RWPE2 (cell line): Measurements from ENCODE around the gene FAM193B.

Experiments
- ATAC-seq: fragments of 200-7000 bp; cut with Tn5 transposase; 3 replicates; pipeline ENCODE4 v1.9.1; 2021; ENCODE audit warnings: low read depth
- DNase-seq: peaks from one replicate; pipeline ENCODE4 v3.0.0-alpha.2; 2020; ENCODE audit warnings: low spot score
- H3K27ac ChIP-seq: fragments of 450-650 bp; 2 replicates; pipeline ENCODE4 v1.5.1; 2017; ENCODE audit warnings: mild to moderate bottlenecking; ENCODE audit not compliant: poor library complexity, severe bottlenecking
- H3K27me3 ChIP-seq: fragments of 250-450 bp; sonication (Bioruptor Pico); 2 replicates; pipeline ENCODE4 v1.5.1; 2021; ENCODE audit warnings: mild to moderate bottlenecking, moderate library complexity; ENCODE audit not compliant: insufficient read depth, poor library complexity, severe bottlenecking
- H3K36me3 ChIP-seq: fragments of 250-450 bp; sonication (Bioruptor Pico); 2 replicates; pipeline ENCODE4 v1.5.1; 2020; ENCODE audit warnings: low read depth, mild to moderate bottlenecking, moderate library complexity
- H3K4me1 ChIP-seq: fragments of 250-450 bp; sonication (Bioruptor Pico); 2 replicates; pipeline ENCODE4 v1.5.1; 2021; ENCODE audit warnings: mild to moderate bottlenecking, moderate library complexity; ENCODE audit not compliant: insufficient read depth, poor library complexity, severe bottlenecking
- H3K4me3 ChIP-seq: fragments of 250-450 bp; sonication (Bioruptor Pico); 2 replicates; pipeline ENCODE4 v1.5.1; 2021; ENCODE audit warnings: mild to moderate bottlenecking, moderate library complexity; ENCODE audit not compliant: severe bottlenecking
- H3K9me3 ChIP-seq: fragments of 250-450 bp; sonication (Bioruptor Pico); 2 replicates; pipeline ENCODE4 v1.5.1; 2021; ENCODE audit warnings: mild to moderate bottlenecking, moderate library complexity; ENCODE audit not compliant: severe bottlenecking
- TF ChIP-seq, protein P1 (sequence below): fragments of 450-650 bp; IDR thresholded peaks from one replicate; pipeline ENCODE4 v1.5.1; 2017; ENCODE audit warnings: mild to moderate bottlenecking, moderate library complexity; ENCODE audit not compliant: poor library complexity, severe bottlenecking

The FAM193B gene

GRCh38 chr5:177516601-177517568, 37.5 kb downstream of the FAM193B start, which contains the start of gene DDX41:
DDX41 (minus strand) TSS chr5:177516961; CDS start chr5:177516945, 16 bp downstream.
- Histone ChIP-seq H3K4me1 (no peaks in the 10 kb centered on the region), H3K4me3 (peak within 1 kb of the TSS; percentile 81), H3K36me3 (peaks cover 64% of the 10 kb centered on the region), H3K27me3 (no peaks in the 10 kb centered on the region), H3K9me3 (no peaks in the 10 kb centered on the region), H3K27ac (peak within 1 kb of the TSS; percentile 46)
- ATAC-seq (peak; percentile 83), DNase-seq (peak; percentile 99)
- TF ChIP-seq, protein P1, sequence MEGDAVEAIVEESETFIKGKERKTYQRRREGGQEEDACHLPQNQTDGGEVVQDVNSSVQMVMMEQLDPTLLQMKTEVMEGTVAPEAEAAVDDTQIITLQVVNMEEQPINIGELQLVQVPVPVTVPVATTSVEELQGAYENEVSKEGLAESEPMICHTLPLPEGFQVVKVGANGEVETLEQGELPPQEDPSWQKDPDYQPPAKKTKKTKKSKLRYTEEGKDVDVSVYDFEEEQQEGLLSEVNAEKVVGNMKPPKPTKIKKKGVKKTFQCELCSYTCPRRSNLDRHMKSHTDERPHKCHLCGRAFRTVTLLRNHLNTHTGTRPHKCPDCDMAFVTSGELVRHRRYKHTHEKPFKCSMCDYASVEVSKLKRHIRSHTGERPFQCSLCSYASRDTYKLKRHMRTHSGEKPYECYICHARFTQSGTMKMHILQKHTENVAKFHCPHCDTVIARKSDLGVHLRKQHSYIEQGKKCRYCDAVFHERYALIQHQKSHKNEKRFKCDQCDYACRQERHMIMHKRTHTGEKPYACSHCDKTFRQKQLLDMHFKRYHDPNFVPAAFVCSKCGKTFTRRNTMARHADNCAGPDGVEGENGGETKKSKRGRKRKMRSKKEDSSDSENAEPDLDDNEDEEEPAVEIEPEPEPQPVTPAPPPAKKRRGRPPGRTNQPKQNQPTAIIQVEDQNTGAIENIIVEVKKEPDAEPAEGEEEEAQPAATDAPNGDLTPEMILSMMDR, result no peak

- Histone ChIP-seq H3K4me3 (peak overlapping the region; percentile 81), H3K9me3 (no peaks in the 10 kb centered on the region), H3K36me3 (peaks cover 69% of the 10 kb centered on the region), H3K27ac (peak overlapping the region; percentile 46), H3K27me3 (no peaks in the 10 kb centered on the region), H3K4me1 (no peaks in the 10 kb centered on the region)
- ATAC-seq (no peak), DNase-seq (no peak)
- TF ChIP-seq, protein P1, result no peak
Measured at GRCh38 chr5:177515580-177515979, 38.8 kb downstream of the FAM193B start.

DNA sequence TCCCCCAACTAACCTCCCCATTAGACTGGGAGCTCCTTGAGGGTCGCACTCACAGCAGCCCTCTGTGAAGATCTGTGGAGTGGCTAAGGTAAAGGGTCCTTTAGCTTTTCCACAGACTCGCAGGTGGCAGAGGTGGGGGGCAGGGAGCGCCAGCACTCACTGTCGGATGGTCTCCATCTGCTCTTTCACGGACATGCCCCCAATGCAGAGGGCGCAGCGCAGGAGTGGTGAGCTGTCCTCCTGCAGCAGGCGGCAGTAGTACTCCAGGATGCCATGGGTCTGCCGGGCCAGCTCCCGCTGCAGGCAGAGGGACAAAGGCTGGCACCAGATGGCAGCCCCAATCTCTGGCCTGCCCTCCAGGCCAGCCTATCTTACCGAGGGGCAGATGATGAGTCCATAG, 39.8 kb downstream of the FAM193B start:
- DNase-seq (no peak), ATAC-seq (no peak)
- Histone ChIP-seq H3K9me3 (no peaks in the 10 kb centered on the region), H3K27me3 (no peaks in the 10 kb centered on the region), H3K4me3 (no peak overlapping the region), H3K36me3 (peaks cover 67% of the 10 kb centered on the region), H3K27ac (no peak overlapping the region), H3K4me1 (no peaks in the 10 kb centered on the region)
- TF ChIP-seq, protein P1, result no peak

DNA sequence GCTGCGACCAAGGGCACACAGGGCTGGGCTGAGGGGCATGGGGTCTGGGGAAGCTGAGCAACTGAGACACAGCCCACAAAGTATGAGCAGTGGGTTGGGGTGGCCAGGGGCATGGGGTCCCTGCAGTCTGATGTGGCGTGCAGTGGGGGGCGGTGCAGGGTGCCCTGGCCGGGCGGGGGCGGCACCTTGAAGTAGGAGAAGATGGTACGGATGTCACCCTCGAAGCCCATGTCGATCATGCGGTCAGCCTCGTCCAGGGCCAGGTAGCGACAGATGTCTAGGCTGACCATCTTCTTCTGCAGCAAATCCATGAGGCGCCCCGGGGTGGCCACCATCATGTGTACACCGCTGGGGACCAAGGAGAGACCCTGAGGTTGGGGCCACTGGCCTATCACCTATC, 40.9 kb downstream of the FAM193B start:
- Histone ChIP-seq H3K4me1 (no peaks in the 10 kb centered on the region), H3K27me3 (no peaks in the 10 kb centered on the region), H3K27ac (no peak overlapping the region), H3K9me3 (no peaks in the 10 kb centered on the region), H3K36me3 (peaks cover 62% of the 10 kb centered on the region), H3K4me3 (no peak overlapping the region)
- TF ChIP-seq, protein P1, result no peak
- ATAC-seq (no peak), DNase-seq (peak; percentile 64)
